Spleen (tissue), 11 donors: ENCODE measurements around the gene MAB21L3. TPM values are rescaled to one million over a fixed set of nuclear protein-coding genes. Genes with fewer than 3 reads are reported as not detected.

Experiments
- DNase-seq: peaks from one replicate; pipeline ENCODE4 v3.0.0-alpha.2; 2020
- H3K27ac ChIP-seq, 8 donors: fragments of 200-600 bp; sonication (generic) in 7 of 8; 1 replicate in 4 of 8; 2 replicates in 4 of 8; pipeline versions ENCODE4 v1.5.0 to v1.8.0; 2016 to 2021; ENCODE audit warnings: inconsistent platforms in 4 of 8, mild to moderate bottlenecking in 4 of 8, moderate library complexity in 1 of 8
- H3K27me3 ChIP-seq, 7 donors: fragments of 200-600 bp; sonication (generic) in 6 of 7; replicated peaks in 1 of 7; 1 replicate in 4 of 7; 2 replicates in 3 of 7; pipeline versions ENCODE4 v1.5.0 to v1.8.0; 2016 to 2021; ENCODE audit warnings: inconsistent platforms in 3 of 7, mild to moderate bottlenecking in 1 of 7
- H3K36me3 ChIP-seq, 6 donors: fragments of 200-600 bp; sonication (generic) in 5 of 6; 1 replicate in 4 of 6; 2 replicates in 2 of 6; pipeline versions ENCODE4 v1.5.0 to v1.8.0; 2016 to 2021; ENCODE audit warnings: inconsistent platforms in 2 of 6
- H3K4me1 ChIP-seq, 6 donors: fragments of 200-600 bp; sonication (generic) in 5 of 6; 1 replicate in 3 of 6; 2 replicates in 3 of 6; pipeline versions ENCODE4 v1.5.0 to v1.8.0; 2016 to 2021; ENCODE audit warnings: inconsistent platforms in 3 of 6
- H3K4me3 ChIP-seq, 8 donors: fragments of 200-600 bp; sonication (generic) in 7 of 8; 1 replicate in 4 of 8; 2 replicates in 4 of 8; pipeline versions ENCODE4 v1.5.0 to v1.8.0; 2016 to 2021; ENCODE audit warnings: inconsistent platforms in 4 of 8, mild to moderate bottlenecking in 4 of 8, moderate library complexity in 2 of 8
- H3K9me3 ChIP-seq, 8 donors: fragments of 200-600 bp; sonication (generic) in 7 of 8; 1 replicate in 4 of 8; 2 replicates in 4 of 8; pipeline versions ENCODE4 v1.5.0 to v1.8.0; 2016 to 2021; ENCODE audit warnings: inconsistent platforms in 4 of 8
- CTCF ChIP-seq, 11 experiments: fragments of 200-600 bp in 7 of 11; fragments of 450-650 bp in 4 of 11; sonication (generic) in 4 of 11; IDR thresholded peaks in 8 of 11; conservative IDR thresholded peaks in 3 of 11; 1 replicate in 7 of 11; 2 replicates in 4 of 11; pipeline versions ENCODE4 v1.4.0 to v1.8.0; 2016 to 2021; ENCODE audit warnings: antibody characterized with exemption in 11 of 11, inconsistent platforms in 4 of 11, mild to moderate bottlenecking in 1 of 11
- POLR2A ChIP-seq, 3 donors: fragments of 450-650 bp; IDR thresholded peaks; one replicate each; pipeline ENCODE4 v1.5.1; 2017; ENCODE audit warnings: antibody characterized with exemption in 3 of 3, mild to moderate bottlenecking in 1 of 3
- POLR2AphosphoS5 ChIP-seq, 3 donors: sonication (generic); formaldehyde crosslinking; IDR thresholded peaks; one replicate each; pipeline ENCODE4 v1.5.1; 2017; ENCODE audit warnings: antibody characterized with exemption in 3 of 3
- WGBS, 5 donors: extraction: QIAGEN DNeasy Blood & Tissue Kit in 3 of 5; methylation state at CpG; one replicate each; pipeline versions ENCODE4 v1.1.5 to v1.1.7; 2013 to 2018; 5-methylcytosine and 5-hydroxymethylcytosine counted together
- intact Hi-C: fragments of 100-400 bp; cut with DNase I; formaldehyde crosslinking; loops from one replicate; pipeline ENCODE4 v1.15.0; 2023; ENCODE audit warnings: low total_unique reads
- polyA plus RNA-seq, 3 donors: library from polyadenylated mRNA; stranded (reverse); fragments of 200-250 nt; gene quantifications; one replicate each; pipeline ENCODE4 v1.2.1, GENCODE V29; 2013
- total RNA-seq, 7 donors: library from RNA; depleted of rRNA in 3 of 7; stranded (reverse); fragments of >200 nt in 3 of 7; fragmentation: NEBNext Ultra II Directional in 4 of 7; extraction: Animal tissue kit (Norgen Biotek cat#: 25700) in 4 of 7; gene quantifications; one replicate each; pipeline versions ENCODE4 v1.1.0 to v1.2.1, GENCODE V29; 2016 to 2021
- donor health status: healthy with polysubstance abuse.
- donor health status: DM: no; HTN: no; CAD: no; lungs with moderate emphysema.
- donor health status: DM: no; HTN: no; CAD: no.
- donor health status: Bipolar disorder and iron deficiency.
- donor health status: healthy.
- donor health status: DM: no; HTN: no; CAD: no.
- donor health status: DM: yes; HTN: yes; CAD: no.

MAB21L3 gene
- total and polyA plus RNA-seq, 10 donors, result 0.07 to 2.0 (median 0.89) TPM; not detected in 2

GRCh38 chr1:116165572-116165971, 54.4 kb downstream of the MAB21L3 start:
- Histone ChIP-seq H3K4me3 (no peak overlapping the region), H3K27me3 (peaks cover 0 to 11% (median 0%) of the 10 kb centered on the region in 7 donors), H3K9me3 (no peaks in the 10 kb centered on the region), H3K36me3 (no peaks in the 10 kb centered on the region), H3K4me1 (peaks cover 0 to 29% (median 19%) of the 10 kb centered on the region in 6 donors), H3K27ac (peak overlapping the region in 2 of 8 donors; percentile 15 to 27)
- 88 to 96% (median 92%) methylated on average over 7 to 9 of the region's 9 CpGs for WGBS, 5 donors
- TF ChIP-seq POLR2A (IDR thresholded peaks at IDR 0.05) (no peak), POLR2AphosphoS5 (IDR thresholded peaks at IDR 0.05) (no peak), CTCF (IDR thresholded peaks at IDR 0.05 in 8 of 11, conservative IDR thresholded peaks at IDR 0.05 in 3 of 11) (no peak)
- no peak for DNase-seq
- intact Hi-C loops, result no loop called here

GRCh38 chr1:116166011-116166571, 54.9 kb downstream of the MAB21L3 start:
- Histone ChIP-seq H3K27ac (no peak overlapping the region), H3K4me1 (peaks cover 0 to 29% (median 19%) of the 10 kb centered on the region in 6 donors), H3K36me3 (no peaks in the 10 kb centered on the region), H3K4me3 (no peak overlapping the region), H3K27me3 (peaks cover 0 to 11% (median 0%) of the 10 kb centered on the region in 7 donors), H3K9me3 (no peaks in the 10 kb centered on the region)
- TF ChIP-seq POLR2A (IDR thresholded peaks at IDR 0.05) (no peak), CTCF (IDR thresholded peaks at IDR 0.05 in 8 of 11, conservative IDR thresholded peaks at IDR 0.05 in 3 of 11) (no peak), POLR2AphosphoS5 (IDR thresholded peaks at IDR 0.05) (no peak)
- DNase-seq, result no peak
- intact Hi-C loops, result no loop called here
- 70 to 80% (median 71%) methylated on average over 6 of the region's 6 CpGs for WGBS, 5 donors

GRCh38 chr1:116166655-116167054, 55.5 kb downstream of the MAB21L3 start:
- Histone ChIP-seq H3K4me3 (no peak overlapping the region), H3K36me3 (no peaks in the 10 kb centered on the region), H3K27me3 (peaks cover 0 to 11% (median 0%) of the 10 kb centered on the region in 7 donors), H3K4me1 (peaks cover 0 to 29% (median 19%) of the 10 kb centered on the region in 6 donors), H3K27ac (no peak overlapping the region), H3K9me3 (no peaks in the 10 kb centered on the region)
- intact Hi-C loops, result no loop called here
- DNase-seq, result no peak
- 87 to 96% (median 93%) methylated on average over 4 of the region's 4 CpGs for WGBS, 5 donors
- TF ChIP-seq POLR2AphosphoS5 (IDR thresholded peaks at IDR 0.05), result no peak
- TF ChIP-seq POLR2A (IDR thresholded peaks at IDR 0.05), result no peak
- TF ChIP-seq CTCF (IDR thresholded peaks at IDR 0.05 in 8 of 11, conservative IDR thresholded peaks at IDR 0.05 in 3 of 11), result no peak

- peaks cover 0 to 11% (median 0%) of the 10 kb centered on the region in 7 donors for H3K27me3 ChIP-seq
- peaks cover 0 to 29% (median 19%) of the 10 kb centered on the region in 6 donors for H3K4me1 ChIP-seq
- no peaks in the 10 kb centered on the region for H3K9me3 ChIP-seq
- DNase-seq, result peak; percentile 83
- H3K27ac ChIP-seq, result peak overlapping the region in 7 of 8 donors; percentile 2 to 70 (median 51)
- TF ChIP-seq POLR2AphosphoS5 (IDR thresholded peaks at IDR 0.05) (no peak), CTCF (IDR thresholded peaks at IDR 0.05 in 8 of 11, conservative IDR thresholded peaks at IDR 0.05 in 3 of 11) (no peak), POLR2A (IDR thresholded peaks at IDR 0.05) (no peak)
- WGBS, 5 donors, result 25 to 35% (median 32%) methylated on average over 27 to 35 of the region's 35 CpGs
- H3K36me3 ChIP-seq, result no peaks in the 10 kb centered on the region
- H3K4me3 ChIP-seq, result peak overlapping the region; percentile 44 to 74 (median 51)
- intact Hi-C loops, result no loop called here
These were observed 56.6 kb downstream of the MAB21L3 start for GRCh38 chr1:116167625-116168276.
